DMS 273 (cell line): ENCODE results near the gene GAGE12D.
"Not testable (repeated sequence)": the region's sequence is repeated elsewhere in the genome, so short reads cannot be mapped to it uniquely, and the experiment has no call there.

Source experiments
- DNase-seq: peaks from one replicate; lab custom pipeline; 2025; ENCODE audit not compliant: unreplicated experiment; lab: John Stamatoyannopoulos, UW

The GAGE12D gene, protein sequence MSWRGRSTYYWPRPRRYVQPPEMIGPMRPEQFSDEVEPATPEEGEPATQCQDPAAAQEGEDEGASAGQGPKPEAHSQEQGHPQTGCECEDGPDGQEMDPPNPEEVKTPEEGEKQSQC

GRCh38 chrX:49541433-49541832 is at the start of gene GAGE12D:
Gene GAGE12D, plus strand, starts transcription at chrX:49541733. Its CDS starts 1,155 bp downstream, at chrX:49542888.
- not testable (repeated sequence) for DNase-seq

DNA sequence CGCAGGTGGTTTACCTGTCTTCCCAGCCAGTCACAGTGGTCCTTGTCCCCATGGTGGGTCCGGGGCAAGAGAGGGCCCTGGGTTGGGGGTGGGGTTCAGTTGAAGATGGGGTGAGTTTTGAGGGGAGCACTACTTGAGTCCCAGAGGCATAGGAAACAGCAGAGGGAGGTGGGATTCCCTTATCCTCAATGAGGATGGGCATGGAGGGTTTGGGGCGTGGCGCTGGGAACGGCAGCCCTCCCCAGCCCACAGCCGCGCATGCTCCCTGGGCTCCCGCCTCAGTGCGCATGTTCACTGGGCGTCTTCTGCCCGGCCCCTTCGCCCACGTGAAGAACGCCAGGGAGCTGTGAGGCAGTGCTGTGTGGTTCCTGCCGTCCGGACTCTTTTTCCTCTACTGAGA is 9.7 kb upstream of the GAGE12D start, which contains the start of gene GAGE12C:
GAGE12C (plus strand) TSS at position 301 of the 400 bp plus-strand sequence. CDS start 1,155 bp downstream, outside the sequence.
- not testable (repeated sequence) for DNase-seq

DNA sequence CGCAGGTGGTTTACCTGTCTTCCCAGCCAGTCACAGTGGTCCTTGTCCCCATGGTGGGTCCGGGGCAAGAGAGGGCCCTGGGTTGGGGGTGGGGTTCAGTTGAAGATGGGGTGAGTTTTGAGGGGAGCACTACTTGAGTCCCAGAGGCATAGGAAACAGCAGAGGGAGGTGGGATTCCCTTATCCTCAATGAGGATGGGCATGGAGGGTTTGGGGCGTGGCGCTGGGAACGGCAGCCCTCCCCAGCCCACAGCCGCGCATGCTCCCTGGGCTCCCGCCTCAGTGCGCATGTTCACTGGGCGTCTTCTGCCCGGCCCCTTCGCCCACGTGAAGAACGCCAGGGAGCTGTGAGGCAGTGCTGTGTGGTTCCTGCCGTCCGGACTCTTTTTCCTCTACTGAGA is 9.5 kb downstream of the GAGE12D start, which contains the start of gene GAGE12E:
GAGE12E (plus strand) TSS at position 301 of the 400 bp plus-strand sequence. CDS start 1,155 bp downstream, outside the sequence.
- DNase-seq: not testable (repeated sequence)

DNA sequence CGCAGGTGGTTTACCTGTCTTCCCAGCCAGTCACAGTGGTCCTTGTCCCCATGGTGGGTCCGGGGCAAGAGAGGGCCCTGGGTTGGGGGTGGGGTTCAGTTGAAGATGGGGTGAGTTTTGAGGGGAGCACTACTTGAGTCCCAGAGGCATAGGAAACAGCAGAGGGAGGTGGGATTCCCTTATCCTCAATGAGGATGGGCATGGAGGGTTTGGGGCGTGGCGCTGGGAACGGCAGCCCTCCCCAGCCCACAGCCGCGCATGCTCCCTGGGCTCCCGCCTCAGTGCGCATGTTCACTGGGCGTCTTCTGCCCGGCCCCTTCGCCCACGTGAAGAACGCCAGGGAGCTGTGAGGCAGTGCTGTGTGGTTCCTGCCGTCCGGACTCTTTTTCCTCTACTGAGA is 19.0 kb downstream of the GAGE12D start, which contains the start of gene GAGE12F:
GAGE12F (plus strand) TSS at position 301 of the 400 bp plus-strand sequence. CDS start 1,155 bp downstream, outside the sequence.
- DNase-seq: not testable (repeated sequence)

- DNase-seq: not testable (repeated sequence)
Measured at GRCh38 chrX:49568728-49569127, 27.2 kb downstream of the GAGE12D start.

GRCh38 chrX:49569152-49569551 is 27.6 kb downstream of the GAGE12D start:
- not testable (repeated sequence) for DNase-seq

DNA sequence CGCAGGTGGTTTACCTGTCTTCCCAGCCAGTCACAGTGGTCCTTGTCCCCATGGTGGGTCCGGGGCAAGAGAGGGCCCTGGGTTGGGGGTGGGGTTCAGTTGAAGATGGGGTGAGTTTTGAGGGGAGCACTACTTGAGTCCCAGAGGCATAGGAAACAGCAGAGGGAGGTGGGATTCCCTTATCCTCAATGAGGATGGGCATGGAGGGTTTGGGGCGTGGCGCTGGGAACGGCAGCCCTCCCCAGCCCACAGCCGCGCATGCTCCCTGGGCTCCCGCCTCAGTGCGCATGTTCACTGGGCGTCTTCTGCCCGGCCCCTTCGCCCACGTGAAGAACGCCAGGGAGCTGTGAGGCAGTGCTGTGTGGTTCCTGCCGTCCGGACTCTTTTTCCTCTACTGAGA is 28.6 kb downstream of the GAGE12D start, which contains the start of gene GAGE12G:
GAGE12G (plus strand) TSS at position 301 of the 400 bp plus-strand sequence. CDS start 1,155 bp downstream, outside the sequence.
- DNase-seq: not testable (repeated sequence)

GRCh38 chrX:49579649-49580048 is 38.1 kb downstream of the GAGE12D start, which contains the start of gene GAGE12H:
Gene GAGE12H, plus strand, starts transcription at chrX:49579949. Its CDS starts 1,155 bp downstream, at chrX:49581104.
- not testable (repeated sequence) for DNase-seq

DNA sequence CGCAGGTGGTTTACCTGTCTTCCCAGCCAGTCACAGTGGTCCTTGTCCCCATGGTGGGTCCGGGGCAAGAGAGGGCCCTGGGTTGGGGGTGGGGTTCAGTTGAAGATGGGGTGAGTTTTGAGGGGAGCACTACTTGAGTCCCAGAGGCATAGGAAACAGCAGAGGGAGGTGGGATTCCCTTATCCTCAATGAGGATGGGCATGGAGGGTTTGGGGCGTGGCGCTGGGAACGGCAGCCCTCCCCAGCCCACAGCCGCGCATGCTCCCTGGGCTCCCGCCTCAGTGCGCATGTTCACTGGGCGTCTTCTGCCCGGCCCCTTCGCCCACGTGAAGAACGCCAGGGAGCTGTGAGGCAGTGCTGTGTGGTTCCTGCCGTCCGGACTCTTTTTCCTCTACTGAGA is 47.7 kb downstream of the GAGE12D start, which contains the start of gene GAGE2A:
GAGE2A (plus strand) TSS at position 301 of the 400 bp plus-strand sequence. CDS start 1,155 bp downstream, outside the sequence.
- DNase-seq: not testable (repeated sequence)

- DNase-seq: not testable (repeated sequence)
Measured at GRCh38 chrX:49589769-49590478, 48.4 kb downstream of the GAGE12D start.

DNA sequence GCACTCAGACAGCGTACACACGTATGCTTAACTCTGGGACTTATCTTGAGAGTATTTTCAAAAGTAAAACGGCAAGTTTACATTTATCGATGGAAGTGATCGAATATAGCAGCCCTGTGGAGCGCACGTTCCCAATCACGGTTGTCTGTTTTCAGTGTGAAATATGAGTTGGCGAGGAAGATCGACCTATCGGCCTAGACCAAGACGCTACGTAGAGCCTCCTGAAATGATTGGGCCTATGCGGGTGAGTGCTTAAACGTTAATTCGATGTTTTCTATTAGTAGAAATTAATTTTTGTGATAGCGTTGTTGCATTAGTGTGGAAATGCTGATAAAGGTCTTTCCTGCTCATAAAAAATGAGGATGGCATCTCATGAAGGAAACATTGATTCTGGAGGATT is 49.0 kb downstream of the GAGE12D start:
- not testable (repeated sequence) for DNase-seq
